GM18870 (cell line): ENCODE data around the gene YKT6.

Experiments
- ATAC-seq: cut with Tn5 transposase; IDR thresholded peaks from one replicate; pipeline ENCODE4 v1.9.1; 2021; ENCODE audit warnings: moderate library complexity; ENCODE audit not compliant: unreplicated experiment

The YKT6 gene

GRCh38 chr7:44229546-44230105 is 28.8 kb downstream of the YKT6 start:
- ATAC-seq = no peak

GRCh38 chr7:44230286-44230685 is 29.5 kb downstream of the YKT6 start:
- ATAC-seq = no peak

- no peak for ATAC-seq
Observed at GRCh38 chr7:44231088-44231487, 30.3 kb downstream of the YKT6 start.

GRCh38 chr7:44232396-44232795 is 31.6 kb downstream of the YKT6 start:
- no peak for ATAC-seq

- ATAC-seq = no peak
Observed at GRCh38 chr7:44232901-44233715, 32.3 kb downstream of the YKT6 start.

GRCh38 chr7:44235066-44235465 is 34.3 kb downstream of the YKT6 start:
- ATAC-seq = no peak

- no peak for ATAC-seq
Observed at GRCh38 chr7:44235582-44236332, 35.0 kb downstream of the YKT6 start.

GRCh38 chr7:44236333-44236728 is 35.6 kb downstream of the YKT6 start:
- no peak for ATAC-seq

- no peak for ATAC-seq
Observed at GRCh38 chr7:44237696-44238095, 36.9 kb downstream of the YKT6 start.

- no peak for ATAC-seq
Observed at GRCh38 chr7:44238116-44238695, 37.4 kb downstream of the YKT6 start.

GRCh38 chr7:44239361-44239760 is 38.6 kb downstream of the YKT6 start:
- ATAC-seq = no peak

GRCh38 chr7:44240376-44240775 is 39.6 kb downstream of the YKT6 start:
- no peak for ATAC-seq

- ATAC-seq = no peak
Observed at GRCh38 chr7:44240983-44241510, 40.3 kb downstream of the YKT6 start.

- ATAC-seq = no peak
Observed at GRCh38 chr7:44242091-44242490, 41.3 kb downstream of the YKT6 start.

GRCh38 chr7:44244282-44244681 is 43.5 kb downstream of the YKT6 start:
- ATAC-seq = no peak

GRCh38 chr7:44246396-44247113 is 45.8 kb downstream of the YKT6 start:
- no peak for ATAC-seq

- ATAC-seq = no peak
Observed at GRCh38 chr7:44247868-44248651, 47.3 kb downstream of the YKT6 start.

- no peak for ATAC-seq
Observed at GRCh38 chr7:44249639-44250234, 49.0 kb downstream of the YKT6 start.

GRCh38 chr7:44251269-44251668 is 50.5 kb downstream of the YKT6 start:
- no peak for ATAC-seq

- ATAC-seq = no peak
Observed at GRCh38 chr7:44251881-44252280, 51.1 kb downstream of the YKT6 start.
